T-helper 1 cell treated with Interleukin-12 subunit alpha and Interleukin-12 subunit beta and Interleukin-4 antibody, amounts not matched to agents 30 ng/mL and 1 ng/mL, for 36 hours (primary cell): Measurements from ENCODE around the gene NR0B2. TPM values are rescaled to one million over a fixed set of nuclear protein-coding genes. Genes with fewer than 3 reads are reported as not detected.
"Not testable (repeated sequence)": the region's sequence is repeated elsewhere in the genome, so short reads cannot be mapped to it uniquely, and the experiment has no call there.

Experiments
- intact Hi-C: fragments of 100-400 bp; cut with micrococcal nuclease; formaldehyde crosslinking; loops from one replicate; pipeline ENCODE4 v1.15.1; 2024
- total RNA-seq: library from RNA; stranded (reverse); gene quantifications from 2 replicates; pipeline ENCODE4 v1.2.3, GENCODE V29; 2022

Gene NR0B2
- not detected in 2 replicates for total RNA-seq

GRCh38 chr1:26913754-26914619 is at the start of gene NR0B2:
NR0B2 (minus strand) TSS chr1:26913975; CDS start chr1:26913940, 35 bp downstream.
- intact Hi-C loops, result no loop called here

- intact Hi-C loops, result no loop called here
These were observed 48.1 kb upstream of the NR0B2 start for GRCh38 chr1:26961826-26962225.

- intact Hi-C loops, result no loop called here
These were observed 46.8 kb upstream of the NR0B2 start for GRCh38 chr1:26960625-26960966.

GRCh38 chr1:26959722-26960624 is 46.2 kb upstream of the NR0B2 start, which contains the start of gene KDF1:
KDF1 (minus strand) TSS chr1:26960468; CDS start chr1:26952380, 8,088 bp downstream.
- intact Hi-C loops, result no loop called here

GRCh38 chr1:26959270-26959669 is 45.5 kb upstream of the NR0B2 start:
- intact Hi-C loops, result no loop called here

- intact Hi-C loops, result no loop called here
These were observed 43.5 kb upstream of the NR0B2 start for GRCh38 chr1:26957306-26957705.

GRCh38 chr1:26956321-26956720 is 42.5 kb upstream of the NR0B2 start:
- intact Hi-C loops, result no loop called here

- intact Hi-C loops, result no loop called here
These were observed 39.6 kb upstream of the NR0B2 start for GRCh38 chr1:26953374-26953773.

GRCh38 chr1:26951821-26952497 is 38.2 kb upstream of the NR0B2 start:
- intact Hi-C loops, result no loop called here

- intact Hi-C loops, result no loop called here
These were observed 37.4 kb upstream of the NR0B2 start for GRCh38 chr1:26951216-26951615.

- intact Hi-C loops, result no loop called here
These were observed 36.8 kb upstream of the NR0B2 start for GRCh38 chr1:26950602-26951001.

- intact Hi-C loops, result no loop called here
These were observed 36.1 kb upstream of the NR0B2 start for GRCh38 chr1:26949926-26950319.

GRCh38 chr1:26949266-26949925 is 35.6 kb upstream of the NR0B2 start:
- intact Hi-C loops, result no loop called here

- intact Hi-C loops, result not testable (repeated sequence)
These were observed 34.9 kb upstream of the NR0B2 start for GRCh38 chr1:26948725-26949057.

GRCh38 chr1:26946270-26946669 is 32.5 kb upstream of the NR0B2 start:
- intact Hi-C loops, result no loop called here

GRCh38 chr1:26945728-26946127 is 32.0 kb upstream of the NR0B2 start:
- intact Hi-C loops, result no loop called here

- intact Hi-C loops, result no loop called here
These were observed 31.4 kb upstream of the NR0B2 start for GRCh38 chr1:26945138-26945537.

- intact Hi-C loops, result no loop called here
These were observed 28.9 kb upstream of the NR0B2 start for GRCh38 chr1:26942656-26943055.

- intact Hi-C loops, result no loop called here
These were observed 27.5 kb upstream of the NR0B2 start for GRCh38 chr1:26941311-26941710.

GRCh38 chr1:26938659-26939025 is 24.9 kb upstream of the NR0B2 start:
- intact Hi-C loops, result no loop called here

GRCh38 chr1:26938004-26938658 is 24.4 kb upstream of the NR0B2 start:
- intact Hi-C loops, result no loop called here
